GM19193 (cell line): ENCODE data around the gene OR4K17.

Experiments
- POLR2A ChIP-seq: IDR thresholded peaks from 4 replicates; pipeline ENCODE4 v1.6.1; 2011; ENCODE audit not compliant: insufficient read depth, insufficient read length; ENCODE audit errors: extremely low read depth

The OR4K17 gene, protein sequence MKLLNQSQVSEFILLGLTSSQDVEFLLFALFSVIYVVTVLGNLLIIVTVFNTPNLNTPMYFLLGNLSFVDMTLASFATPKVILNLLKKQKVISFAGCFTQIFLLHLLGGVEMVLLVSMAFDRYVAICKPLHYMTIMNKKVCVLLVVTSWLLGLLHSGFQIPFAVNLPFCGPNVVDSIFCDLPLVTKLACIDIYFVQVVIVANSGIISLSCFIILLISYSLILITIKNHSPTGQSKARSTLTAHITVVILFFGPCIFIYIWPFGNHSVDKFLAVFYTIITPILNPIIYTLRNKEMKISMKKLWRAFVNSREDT

GRCh38 chr14:20110438-20110837 is at the start of gene OR4K17:
TSS of gene OR4K17 (plus strand) at chr14:20110739. CDS start at chr14:20117500, 6,761 bp downstream.
- TF ChIP-seq POLR2A, result no peak

GRCh38 chr14:20092050-20092449 is 18.5 kb upstream of the OR4K17 start:
- no peak for TF ChIP-seq POLR2A

DNA sequence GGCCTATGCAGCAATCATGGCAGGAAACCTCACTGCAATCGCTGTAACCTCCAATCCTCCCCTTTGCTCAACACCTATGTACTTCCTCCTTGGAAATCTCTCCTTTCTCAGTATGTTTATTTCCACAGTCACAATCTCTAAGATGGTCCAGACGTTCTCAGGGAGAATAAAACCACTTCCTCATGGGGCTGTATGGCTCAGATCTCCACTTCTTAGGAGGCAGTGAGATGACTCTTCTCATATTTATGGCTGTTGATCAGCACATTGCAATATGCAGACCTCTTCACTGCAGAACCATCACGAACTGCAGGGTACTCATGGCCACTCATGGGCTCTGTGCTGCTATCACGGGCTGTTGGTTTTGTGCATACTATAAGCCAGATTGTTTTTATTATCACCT is 17.1 kb upstream of the OR4K17 start:
- TF ChIP-seq POLR2A, result no peak

- no peak for TF ChIP-seq POLR2A
Measured at GRCh38 chr14:20112321-20112720, 1.8 kb downstream of the OR4K17 start.

DNA sequence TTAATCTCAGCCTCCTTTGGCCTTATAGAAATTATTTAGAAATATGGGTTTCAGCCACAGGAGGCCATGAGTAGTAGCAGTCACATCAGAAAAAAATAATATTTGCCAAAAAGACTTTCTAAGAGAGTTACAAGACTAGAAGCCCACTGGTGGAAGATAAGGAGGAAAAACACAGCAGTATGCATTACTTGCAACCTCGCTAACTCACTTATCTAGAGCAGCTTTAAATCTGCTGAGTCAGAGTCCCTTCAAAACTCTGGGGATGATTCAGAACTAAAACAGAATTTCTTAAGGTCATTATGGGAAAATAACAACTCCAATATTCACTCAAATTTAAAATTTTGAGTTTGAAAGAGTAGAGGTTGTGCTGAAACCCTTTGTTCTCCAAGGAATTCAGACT is 6.2 kb downstream of the OR4K17 start:
- no peak for TF ChIP-seq POLR2A

DNA sequence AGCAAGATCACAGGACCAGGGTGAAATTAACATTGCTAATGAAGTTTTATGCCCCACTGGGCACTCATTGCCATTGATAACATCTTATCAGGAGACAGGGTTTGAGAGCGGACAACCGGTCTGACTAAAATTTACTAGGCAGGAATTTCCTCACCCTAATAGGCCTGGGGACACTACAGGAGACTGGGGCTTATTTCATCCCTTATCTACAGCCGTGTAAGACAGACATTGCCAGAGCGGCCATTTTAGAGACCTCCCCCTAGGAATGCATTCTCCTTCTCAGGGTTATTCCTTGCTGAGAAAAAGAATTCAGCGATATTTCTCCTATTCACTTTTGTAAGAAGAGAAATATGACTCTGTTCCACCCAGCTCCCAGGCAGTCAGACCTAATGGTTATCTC is 8.3 kb downstream of the OR4K17 start:
- no peak for TF ChIP-seq POLR2A

DNA sequence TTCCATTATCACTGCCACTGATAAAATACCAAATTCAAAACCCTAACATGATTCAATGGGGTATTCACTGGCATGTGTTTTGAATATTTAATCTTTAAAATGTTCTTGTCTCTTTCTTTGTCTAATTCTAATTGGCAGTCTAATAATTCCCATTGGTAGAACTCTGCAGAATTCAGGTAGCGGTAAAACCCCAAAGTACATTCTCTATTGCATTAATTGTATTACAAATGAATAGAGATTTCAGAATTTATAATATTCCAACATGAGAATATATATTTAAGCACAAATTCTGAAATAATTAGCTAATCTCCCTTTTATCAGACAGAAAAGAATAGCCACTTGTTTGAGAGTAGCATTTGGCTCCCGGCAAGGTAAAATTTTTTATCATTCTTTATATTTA is 28.0 kb downstream of the OR4K17 start, which contains the start of gene OR4N5:
Gene OR4N5 (plus strand): TSS at position 301 of the 400 bp plus-strand sequence. CDS start 4,916 bp downstream, outside the sequence.
- no peak for TF ChIP-seq POLR2A

DNA sequence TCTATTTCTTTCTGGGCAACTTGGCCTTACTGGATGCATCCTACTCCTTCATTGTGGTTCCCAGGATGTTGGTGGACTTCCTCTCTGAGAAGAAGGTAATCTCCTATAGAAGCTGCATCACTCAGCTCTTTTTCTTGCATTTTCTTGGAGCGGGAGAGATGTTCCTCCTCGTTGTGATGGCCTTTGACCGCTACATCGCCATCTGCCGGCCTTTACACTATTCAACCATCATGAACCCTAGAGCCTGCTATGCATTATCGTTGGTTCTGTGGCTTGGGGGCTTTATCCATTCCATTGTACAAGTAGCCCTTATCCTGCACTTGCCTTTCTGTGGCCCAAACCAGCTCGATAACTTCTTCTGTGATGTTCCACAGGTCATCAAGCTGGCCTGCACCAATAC is 33.4 kb downstream of the OR4K17 start:
- TF ChIP-seq POLR2A, result no peak

DNA sequence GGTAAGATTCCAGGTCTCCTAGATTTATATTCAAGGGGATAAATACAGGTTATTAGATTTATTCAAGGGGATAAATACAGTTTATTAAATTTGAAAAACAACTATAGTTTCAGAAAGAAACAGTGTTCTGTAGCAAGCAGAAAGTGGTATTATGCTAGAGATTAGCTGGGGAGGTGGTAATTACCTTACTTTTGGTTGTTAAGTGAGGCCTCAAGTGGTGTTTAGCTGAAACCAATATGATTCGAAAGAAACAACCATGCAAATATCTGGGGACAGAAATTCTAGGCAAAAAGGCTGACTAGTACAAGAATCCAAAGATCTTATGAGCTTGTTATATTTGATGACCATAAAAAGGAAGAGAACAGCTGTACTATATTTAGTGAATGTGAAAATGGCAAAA is 34.3 kb downstream of the OR4K17 start:
- TF ChIP-seq POLR2A, result no peak

DNA sequence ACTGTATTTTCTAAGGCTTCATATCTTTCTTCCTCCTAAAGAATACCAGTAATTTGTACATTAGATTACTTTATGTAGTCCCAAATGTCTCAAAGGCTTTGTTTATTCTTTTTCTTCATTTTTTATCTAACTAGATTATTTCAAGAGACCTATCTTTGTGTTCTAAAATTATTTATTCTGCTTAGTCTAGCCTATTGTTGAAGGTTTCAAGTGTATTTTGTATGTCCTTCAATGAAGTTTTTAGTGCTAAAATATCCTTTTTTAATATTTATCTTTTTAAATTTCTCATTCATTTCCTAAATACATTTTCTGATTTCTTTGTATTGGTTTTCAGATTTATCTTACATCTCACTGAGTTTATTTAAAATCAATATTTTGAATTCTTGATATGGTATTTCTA is 53.9 kb downstream of the OR4K17 start:
- no peak for TF ChIP-seq POLR2A

DNA sequence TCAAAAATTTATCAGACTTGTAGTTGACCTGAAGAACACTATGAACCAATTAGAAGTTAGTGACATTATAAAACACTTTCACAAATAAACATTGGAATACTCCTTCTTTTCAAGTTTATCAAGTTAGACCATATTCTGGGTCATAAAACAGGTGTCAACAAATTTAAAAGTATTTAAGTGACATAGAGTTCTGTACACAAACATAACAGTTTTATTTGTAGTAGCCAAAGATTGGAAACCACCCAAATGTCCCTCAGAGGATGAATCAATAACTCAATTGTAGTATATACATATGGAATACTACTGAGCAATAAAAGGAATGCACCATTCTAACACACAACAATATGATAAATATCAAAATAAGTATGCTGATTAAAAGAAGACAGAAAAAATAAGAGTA is 56.6 kb downstream of the OR4K17 start:
- no peak for TF ChIP-seq POLR2A
